T-helper 9 cell (primary cell): Measurements from ENCODE around the gene ERF.

Experiments used
- DNase-seq: peaks from one replicate; pipeline ENCODE4 v3.0.0-alpha.2; 2020
- total RNA-seq, 2 donors: gene quantifications; one replicate each; lab custom pipeline; 2026; lab: John Stamatoyannopoulos, UW

The ERF gene
- 26.7 to 56.0 reads per million in 2 donors for total RNA-seq

DNA sequence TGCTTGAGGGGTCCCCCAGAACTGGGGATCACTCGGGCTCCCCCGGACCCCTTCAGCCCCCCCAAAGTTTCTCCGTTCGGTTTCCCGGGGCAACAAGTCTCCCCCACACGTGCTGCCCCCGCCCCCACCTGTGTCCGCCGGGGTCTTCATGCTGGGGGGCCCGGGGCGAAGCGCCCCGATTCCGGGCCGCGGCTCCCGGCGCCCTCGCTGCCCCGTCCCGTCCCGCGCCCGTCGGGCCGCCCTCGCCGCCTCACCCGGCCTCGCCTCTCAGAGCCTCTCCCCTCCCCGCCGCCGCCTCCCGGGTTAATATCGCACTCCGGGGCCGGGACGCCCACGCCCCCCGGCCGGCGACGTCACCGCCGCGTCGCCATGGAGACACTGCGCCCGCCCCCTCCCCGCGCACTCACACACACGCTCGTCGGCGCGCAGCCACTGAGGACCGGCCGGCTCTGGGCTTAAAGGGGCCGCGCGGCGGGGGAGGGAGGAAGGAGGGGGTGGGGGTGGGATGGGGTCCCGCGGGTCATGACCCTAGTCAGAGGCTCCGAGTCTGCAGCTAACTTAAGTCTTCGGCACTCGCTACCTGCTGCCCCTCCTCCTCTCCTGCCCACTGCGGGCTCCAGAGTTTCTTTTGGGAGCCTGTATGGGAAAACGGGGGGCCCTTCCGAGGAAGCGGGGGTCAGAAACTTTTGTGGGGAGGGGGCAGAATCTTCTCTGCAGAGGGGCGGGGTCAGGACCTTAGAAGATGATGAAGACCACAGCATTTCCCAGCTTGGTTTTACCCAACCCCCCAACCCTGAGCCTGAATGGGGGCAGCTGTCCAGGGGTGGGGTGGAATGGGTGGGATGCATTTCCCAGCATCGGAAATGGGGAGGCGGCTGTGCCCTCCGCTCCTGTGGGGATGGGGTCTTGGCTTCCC lies at the start of gene ERF:
Gene ERF, minus strand, starts transcription at position 279 of the 916 bp plus-strand sequence. Its CDS starts 129 bp downstream, at position 150.
- DNase-seq: peak; percentile 94

DNA sequence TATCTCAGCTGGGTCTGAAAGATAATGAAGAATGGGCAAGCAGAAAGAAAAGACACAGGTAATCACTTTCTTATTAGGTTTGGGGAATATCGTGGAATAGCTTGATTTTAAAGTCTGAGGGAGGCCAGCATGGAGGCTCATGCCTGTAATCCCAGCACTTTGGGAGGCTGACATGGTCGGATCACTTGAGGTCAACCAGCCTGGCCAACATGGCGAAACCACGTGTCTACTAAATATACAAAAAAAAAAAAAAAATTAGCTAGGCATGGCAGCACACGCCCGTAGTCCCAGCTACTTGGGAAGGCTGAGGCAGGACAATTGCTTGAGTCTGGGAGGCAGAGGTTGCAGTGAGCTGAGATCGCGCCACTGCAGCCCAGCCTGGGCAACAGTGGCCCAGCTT lies 48.9 kb upstream of the ERF start:
- DNase-seq: no peak

DNA sequence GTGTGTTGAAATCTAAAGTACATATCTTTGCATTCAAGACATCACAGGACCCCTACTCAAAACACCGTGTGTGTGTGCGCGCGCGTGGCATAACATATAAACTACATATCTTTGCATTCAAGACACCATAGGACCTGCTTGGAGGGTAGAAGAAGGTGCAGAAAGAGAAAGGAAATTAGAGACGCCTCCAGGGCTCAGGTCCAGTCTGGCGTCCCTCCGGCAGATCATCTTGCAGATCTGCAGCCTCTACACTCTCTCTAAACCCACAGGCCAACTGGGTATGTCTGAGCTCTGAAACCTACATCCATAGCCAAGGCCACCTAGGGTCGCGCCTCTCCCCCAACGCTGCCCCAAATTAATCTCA lies 48.2 kb upstream of the ERF start:
- no peak for DNase-seq

DNA sequence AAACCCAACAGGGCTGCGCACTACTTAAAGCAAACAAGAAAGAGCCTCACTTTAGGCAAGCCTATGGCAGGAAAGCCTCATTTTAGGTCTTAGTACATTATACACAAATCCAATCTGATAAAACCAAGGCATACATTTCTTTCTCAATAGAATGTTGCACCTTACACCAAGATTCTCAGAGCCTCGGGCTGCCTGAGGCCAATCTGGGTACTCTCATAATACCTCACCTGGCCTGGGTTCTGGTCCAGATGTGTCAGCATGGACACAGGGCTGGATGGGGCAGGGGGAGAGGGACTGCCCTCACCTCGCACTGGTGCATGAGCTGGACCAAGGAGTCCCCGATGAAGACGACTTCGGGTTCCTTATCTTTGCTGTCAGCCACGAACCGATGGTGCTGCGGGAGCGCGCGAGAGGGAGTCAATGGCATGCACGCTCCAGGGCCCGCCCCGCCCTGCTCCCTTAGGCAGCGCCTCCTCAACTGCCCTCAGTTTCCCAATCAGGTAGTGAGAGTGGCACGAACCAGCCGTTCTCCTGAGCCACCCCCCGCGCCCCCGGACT lies 46.8 kb upstream of the ERF start, which contains the start of gene PRR19:
Gene PRR19, plus strand, starts transcription at position 487 of the 558 bp plus-strand sequence. CDS start 7,453 bp downstream, outside the sequence.
- DNase-seq: no peak

DNA sequence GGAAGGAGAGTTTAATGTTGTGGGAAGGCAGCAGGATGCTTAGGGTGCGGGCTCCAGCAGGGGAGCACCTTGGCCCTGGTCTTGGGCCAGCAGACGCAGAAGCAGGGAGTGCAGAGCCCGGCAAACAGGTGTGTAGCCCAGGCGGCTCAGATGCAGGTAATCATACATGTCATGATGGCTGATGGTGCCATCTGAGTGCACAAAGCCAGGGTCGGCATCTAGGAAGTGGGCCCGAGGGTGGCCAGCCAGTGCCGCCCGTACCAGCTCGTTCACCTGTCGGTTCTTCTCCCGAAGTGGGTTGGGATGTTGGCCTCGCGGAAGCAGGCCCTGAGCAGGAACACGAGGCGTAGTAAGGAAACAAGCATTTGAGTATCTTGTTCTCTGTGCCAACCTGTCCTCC lies 42.1 kb upstream of the ERF start:
- no peak for DNase-seq

DNA sequence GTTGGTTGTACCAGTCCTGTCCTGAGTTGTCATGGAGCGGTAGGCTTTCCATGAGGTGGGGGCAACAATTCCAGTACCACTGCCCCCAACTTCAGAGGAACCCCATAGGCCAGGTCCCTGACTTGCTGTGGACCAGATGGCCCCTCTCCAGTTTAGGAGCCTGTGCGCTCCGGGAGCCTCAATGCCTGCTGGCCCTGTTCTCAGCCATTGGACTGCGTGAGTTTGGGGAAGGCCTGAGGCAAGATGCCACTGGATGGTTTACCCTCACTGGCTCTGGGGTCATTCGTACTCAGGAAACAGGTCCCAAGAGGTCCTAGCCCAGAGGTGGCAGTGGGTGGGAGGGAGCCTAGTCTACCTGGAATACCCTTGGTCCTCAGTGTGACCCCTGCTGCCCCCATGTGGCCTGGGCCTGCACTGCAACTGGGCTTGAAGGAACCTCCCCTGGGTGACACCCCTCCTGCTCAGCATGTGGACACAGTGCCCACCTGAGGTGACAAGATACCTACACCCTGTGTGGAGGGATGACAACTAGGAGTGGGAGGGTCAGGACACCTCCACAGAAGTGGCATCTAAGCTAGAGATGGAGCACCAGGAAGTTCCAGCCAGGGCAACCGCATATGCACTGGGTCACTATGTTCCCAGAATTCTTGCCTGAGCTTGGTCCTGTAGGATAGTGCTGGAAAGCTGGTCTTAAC lies 41.0 kb upstream of the ERF start:
- peak; percentile 91 for DNase-seq

DNA sequence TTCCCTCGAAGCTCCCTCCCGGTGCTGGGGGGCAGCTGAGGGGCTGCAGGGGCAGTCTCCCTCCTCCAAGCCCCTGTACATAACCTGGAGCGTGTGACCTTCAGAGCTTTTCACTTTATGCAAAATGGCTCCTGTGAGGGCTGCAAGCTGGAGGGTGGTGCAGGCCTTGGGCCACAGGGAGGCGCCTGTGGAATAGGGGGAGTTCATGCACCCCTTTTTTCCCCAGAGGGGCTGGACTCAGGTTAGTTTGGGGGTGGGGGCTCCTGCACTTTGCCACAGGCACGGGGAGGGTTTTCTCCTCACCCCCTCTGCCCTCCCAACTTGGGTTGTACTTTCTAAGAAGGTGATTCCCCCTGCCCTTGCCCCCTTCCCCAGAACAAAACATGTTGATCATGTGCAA lies 40.4 kb upstream of the ERF start:
- DNase-seq: no peak

DNA sequence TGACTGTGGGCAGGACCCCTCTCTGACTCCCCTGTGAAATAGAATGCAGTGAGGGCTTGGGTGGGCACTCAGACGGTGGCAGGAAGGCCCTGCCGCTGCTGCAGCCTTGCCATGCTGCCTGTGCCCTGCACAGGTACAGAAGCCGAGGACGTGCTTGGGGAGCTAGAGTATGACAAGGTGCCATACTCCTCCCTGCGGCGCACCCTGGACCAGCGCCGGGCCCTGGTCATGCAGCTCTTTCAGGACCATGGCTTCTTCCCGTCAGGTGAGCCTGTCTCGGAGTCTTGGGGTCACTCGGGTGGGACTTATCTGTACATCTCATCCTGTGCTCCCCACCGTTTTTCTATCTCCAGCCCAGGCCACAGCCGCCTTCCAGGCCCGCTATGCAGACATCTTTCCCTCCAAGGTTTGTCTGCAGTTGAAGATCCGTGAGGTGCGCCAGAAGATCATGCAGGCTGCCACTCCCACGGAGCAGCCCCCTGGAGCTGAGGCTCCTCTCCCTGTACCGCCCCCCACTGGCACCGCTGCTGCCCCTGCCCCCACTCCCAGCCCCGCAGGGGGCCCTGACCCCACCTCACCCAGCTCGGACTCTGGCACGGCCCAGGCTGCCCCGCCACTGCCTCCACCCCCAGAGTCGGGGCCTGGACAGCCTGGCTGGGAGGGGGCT lies 39.7 kb upstream of the ERF start:
- no peak for DNase-seq

DNA sequence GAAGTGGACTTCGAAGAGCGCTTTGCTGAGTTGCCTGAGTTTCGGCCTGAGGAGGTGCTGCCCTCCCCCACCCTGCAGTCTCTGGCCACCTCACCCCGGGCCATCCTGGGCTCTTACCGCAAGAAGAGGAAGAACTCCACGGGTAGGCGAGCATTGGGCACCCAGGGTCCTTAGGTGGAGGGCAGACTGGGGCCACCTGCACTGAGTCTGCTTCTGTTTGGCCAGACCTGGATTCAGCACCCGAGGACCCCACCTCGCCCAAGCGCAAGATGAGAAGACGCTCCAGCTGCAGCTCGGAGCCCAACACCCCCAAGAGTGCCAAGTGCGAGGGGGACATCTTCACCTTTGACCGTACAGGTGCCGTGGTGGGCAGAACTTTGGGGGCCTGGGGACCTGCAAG lies 39.0 kb upstream of the ERF start:
- DNase-seq: no peak

DNA sequence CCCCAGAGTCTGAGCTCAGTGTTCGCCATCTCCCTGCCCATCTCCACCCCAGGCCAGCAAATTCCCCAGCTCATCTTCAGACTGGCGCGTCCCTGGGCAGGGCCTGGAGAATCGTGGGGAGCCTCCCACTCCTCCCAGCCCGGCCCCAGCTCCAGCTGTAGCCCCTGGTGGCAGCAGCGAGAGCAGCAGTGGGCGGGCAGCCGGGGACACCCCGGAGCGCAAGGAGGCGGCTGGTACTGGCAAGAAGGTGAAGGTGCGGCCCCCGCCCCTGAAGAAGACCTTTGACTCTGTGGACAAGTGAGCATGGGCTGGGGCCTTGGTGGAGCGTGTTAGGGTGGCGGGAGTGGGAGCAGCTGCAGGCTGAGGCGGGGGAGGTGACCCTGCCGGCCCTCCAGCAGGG lies 38.6 kb upstream of the ERF start:
- DNase-seq: no peak

DNA sequence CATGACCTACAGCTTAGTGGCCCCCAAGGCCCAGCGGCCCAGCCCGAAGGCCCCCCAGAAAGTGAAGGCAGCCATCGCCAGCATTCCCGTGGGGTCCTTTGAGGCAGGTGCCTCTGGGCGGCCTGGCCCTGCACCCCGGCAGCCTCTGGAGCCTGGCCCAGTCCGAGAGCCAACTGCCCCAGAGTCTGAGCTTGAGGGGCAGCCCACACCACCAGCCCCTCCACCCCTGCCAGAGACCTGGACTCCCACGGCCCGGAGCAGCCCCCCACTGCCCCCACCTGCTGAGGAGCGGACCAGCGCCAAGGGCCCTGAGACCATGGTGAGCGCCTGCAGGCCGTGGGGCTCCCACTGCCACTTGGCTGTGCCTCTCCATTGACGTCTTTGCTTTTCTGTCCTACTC lies 38.0 kb upstream of the ERF start:
- no peak for DNase-seq

DNA sequence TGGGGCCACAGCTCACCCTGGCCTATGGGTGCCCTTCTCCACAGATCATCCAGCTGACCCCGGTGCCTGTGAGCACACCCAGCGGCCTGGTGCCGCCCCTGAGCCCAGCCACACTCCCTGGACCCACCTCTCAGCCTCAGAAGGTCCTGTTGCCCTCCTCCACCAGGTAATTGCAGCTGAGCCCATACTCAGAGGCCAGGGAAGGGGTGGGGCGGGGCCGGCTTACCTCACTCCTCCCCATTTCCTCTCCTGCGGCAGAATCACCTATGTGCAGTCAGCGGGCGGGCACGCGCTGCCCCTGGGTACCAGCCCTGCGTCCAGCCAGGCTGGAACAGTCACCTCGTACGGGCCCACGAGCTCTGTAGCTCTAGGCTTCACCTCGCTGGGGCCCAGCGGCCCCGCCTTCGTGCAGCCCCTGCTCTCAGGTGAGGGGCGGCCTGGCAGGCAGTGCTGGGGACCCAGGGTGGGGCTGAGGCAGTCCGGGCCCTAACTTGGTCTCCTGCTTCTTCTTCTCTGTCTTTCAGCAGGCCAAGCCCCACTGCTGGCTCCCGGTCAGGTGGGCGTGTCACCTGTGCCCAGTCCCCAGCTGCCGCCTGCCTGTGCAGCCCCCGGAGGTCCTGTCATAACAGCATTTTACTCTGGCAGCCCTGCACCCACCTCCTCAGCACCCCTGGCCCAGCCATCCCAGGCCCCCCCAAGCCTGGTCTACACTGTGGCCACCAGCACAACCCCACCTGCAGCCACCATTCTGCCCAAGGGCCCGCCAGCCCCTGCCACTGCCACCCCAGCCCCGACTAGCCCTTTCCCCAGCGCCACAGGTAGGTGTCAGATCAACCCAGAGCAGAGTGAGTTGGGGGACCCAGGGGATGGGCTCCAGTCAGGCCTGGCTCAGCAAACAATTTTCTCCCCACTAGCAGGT lies 37.4 kb upstream of the ERF start:
- DNase-seq: no peak

DNA sequence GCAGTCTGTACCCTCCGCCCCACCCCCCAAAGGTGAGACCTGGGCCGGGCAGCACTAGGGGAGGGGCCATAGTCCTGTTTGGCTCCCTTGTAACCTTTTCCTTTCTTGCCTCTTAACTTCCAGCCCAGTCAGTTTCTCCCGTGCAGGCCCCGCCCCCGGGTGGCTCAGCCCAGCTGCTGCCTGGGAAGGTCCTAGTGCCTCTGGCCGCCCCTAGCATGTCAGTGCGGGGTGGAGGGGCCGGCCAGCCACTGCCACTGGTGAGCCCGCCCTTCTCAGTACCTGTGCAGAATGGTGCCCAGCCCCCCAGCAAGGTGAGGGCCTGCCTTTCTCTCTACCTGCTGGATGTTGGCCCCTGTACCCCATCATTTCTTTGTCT lies 36.5 kb upstream of the ERF start:
- no peak for DNase-seq

DNA sequence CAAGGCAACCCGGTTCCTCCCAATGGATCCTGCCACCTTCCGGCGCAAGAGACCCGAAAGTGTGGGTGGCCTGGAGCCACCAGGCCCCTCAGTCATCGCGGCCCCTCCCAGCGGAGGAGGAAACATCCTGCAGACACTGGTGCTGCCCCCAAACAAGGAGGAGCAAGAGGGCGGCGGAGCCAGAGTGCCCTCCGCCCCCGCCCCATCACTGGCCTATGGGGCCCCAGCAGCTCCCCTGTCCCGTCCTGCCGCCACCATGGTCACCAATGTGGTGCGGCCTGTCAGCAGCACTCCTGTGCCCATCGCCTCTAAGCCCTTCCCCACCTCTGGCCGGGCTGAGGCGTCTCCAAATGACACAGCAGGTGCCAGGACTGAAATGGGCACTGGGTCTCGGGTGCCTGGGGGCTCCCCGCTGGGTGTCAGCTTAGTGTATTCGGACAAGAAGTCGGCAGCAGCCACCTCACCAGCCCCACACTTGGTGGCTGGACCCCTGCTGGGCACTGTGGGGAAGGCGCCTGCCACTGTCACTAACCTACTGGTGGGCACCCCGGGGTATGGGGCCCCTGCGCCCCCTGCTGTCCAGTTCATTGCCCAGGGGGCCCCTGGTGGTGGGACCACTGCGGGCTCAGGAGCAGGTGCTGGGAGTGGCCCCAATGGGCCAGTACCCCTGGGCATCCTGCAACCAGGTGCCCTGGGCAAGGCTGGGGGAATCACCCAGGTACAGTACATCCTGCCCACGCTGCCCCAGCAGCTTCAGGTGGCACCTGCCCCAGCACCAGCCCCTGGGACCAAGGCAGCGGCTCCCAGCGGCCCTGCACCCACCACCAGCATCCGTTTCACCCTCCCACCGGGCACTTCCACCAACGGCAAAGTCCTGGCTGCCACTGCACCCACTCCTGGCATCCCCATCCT lies 35.9 kb upstream of the ERF start:
- peak; percentile 51 for DNase-seq

DNA sequence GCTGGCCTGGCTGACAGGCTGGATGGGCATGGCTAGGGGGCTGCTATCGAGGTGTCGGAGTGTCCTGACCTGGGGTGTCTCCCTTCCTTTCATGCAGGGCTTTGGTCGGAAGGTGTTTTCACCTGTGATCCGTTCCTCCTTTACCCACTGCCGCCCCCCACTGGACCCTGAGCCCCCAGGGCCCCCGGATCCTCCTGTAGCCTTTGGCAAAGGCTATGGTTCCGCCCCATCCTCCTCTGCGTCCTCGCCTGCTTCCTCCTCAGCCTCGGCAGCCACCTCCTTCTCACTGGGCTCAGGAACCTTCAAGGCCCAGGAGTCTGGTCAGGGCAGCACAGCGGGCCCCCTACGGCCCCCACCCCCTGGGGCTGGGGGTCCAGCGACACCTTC lies 35.2 kb upstream of the ERF start:
- DNase-seq: no peak

DNA sequence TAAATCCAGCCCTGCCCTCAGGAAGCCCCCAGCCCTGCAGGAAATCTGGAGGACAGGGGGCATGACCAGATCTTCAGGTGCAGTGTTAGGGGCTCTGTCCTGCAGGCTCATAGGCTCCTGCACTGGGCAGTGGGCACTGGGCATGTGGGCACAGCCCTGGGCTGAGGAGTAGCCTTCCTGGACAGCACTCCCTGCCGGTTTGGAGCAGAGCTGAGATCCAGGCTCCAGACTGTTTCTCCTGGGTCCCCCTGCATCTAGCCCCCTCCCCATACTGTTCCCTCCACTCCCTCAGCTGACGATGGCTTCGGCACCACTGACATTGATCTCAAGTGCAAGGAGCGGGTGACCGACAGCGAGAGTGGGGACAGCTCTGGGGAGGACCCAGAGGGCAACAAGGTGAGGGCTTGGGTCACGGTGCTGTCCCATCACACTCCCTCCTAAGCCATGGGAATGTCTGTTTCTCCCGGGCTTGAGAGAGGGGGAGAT lies 34.7 kb upstream of the ERF start:
- no peak for DNase-seq

DNA sequence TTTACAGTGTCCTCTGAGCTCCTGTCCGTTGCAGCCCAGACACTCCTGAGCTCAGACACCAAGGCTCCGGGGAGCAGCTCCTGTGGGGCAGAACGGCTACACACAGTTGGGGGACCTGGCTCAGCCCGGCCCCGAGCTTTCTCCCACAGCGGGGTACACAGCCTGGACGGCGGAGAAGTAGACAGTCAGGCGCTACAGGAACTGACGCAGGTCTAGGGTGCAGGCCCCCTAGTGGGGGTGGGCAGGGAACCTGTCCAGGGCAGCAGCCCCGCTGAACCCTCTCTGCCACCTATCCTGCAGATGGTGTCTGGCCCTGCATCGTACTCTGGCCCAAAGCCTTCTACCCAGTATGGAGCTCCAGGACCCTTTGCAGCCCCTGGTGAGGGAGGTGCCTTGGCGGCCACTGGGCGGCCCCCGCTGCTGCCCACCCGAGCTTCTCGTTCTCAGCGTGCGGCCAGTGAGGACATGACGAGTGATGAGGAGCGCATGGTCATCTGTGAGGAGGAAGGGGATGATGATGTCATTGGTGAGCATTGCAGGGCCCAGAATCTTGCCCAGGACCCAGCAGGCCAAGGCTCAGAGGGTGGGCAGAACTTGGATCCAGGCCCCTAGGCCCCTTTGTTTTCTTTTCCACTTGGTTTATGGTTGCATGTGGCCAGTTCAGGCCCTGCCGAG lies 34.1 kb upstream of the ERF start:
- DNase-seq: no peak

DNA sequence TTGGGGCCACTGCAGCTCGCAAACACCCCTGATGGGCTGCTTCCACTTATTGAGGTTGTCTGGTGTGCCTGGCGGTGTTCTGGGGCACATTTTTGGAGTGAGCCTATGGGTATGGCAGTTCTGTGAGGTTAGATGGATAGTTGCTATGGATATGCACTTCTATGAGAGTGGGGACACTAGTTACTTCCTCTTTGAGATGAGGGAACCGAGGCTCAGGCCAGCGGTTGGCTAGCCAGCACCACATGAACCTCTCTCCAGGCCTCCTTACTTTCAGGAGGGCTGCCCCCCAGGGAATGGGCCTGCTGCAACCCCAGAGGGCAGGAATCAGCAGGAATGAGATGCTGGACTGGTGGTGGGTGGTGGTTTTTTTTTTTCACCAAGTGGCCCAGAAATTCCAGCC lies 33.5 kb upstream of the ERF start:
- no peak for DNase-seq

DNA sequence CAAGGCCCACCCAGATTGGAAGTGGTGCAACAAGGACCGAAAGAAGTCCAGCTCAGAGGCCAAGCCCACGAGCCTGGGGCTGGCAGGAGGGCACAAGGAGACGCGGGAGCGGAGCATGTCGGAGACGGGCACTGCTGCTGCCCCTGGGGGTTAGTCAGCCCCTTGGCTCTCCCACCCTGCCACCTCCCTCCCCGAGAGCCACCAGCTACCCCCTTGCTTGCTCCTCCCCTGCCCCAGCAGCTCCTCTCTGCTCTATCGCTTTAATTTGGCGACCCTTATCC lies 32.8 kb upstream of the ERF start:
- no peak for DNase-seq

DNA sequence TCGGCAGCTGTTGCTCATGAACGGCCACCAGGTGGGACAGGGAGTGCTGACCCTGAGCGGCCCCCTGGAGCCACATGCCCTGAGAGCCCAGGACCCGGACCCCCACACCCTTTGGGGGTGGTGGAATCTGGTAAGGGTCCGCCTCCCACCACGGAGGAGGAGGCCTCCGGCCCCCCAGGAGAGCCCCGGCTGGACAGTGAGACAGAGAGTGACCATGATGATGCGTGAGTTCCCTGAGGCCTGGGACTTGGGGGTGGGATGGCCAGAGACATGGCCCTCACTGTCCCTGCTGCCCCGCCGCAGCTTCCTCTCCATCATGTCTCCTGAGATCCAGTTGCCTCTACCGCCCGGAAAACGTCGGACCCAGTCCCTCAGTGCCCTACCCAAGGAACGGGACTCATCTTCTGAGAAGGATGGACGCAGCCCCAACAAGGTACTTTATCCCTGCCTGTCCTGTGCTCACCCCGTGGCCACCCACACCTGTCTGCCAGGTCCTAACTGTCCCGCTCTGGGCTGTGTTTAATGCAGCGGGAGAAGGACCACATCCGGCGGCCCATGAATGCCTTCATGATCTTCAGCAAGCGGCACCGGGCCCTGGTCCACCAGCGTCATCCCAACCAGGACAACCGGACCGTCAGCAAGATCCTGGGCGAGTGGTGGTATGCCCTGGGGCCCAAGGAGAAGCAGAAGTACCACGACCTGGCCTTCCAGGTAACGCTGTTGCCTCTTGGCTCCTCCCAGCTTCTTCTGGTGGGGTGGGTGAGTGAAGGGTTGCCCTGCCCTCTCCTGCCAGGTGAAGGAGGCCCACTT lies 32.3 kb upstream of the ERF start:
- DNase-seq: no peak
